ENCODE data around the gene SORCS2.

GRCh38 chr4:7559741-7560395 lies 367.5 kb downstream of the SORCS2 start:
- TF ChIP-seq CTCF (IDR thresholded peaks at IDR 0.05) (no peak), EZH2 (IDR thresholded peaks at IDR 0.05) (no peak), EZH2phosphoT487 (IDR thresholded peaks at IDR 0.05) (no peak)

Measured in neural progenitor cell (in vitro differentiated cells).